ENCODE data around the gene IPO8. TPM values are rescaled to one million over a fixed set of nuclear protein-coding genes. Genes with fewer than 3 reads are reported as not detected.

IPO8 gene
- total RNA-seq, 2 donors from 2014 or later, result 15.8 to 45.4 TPM

- H3K36me3 ChIP-seq (replicated peaks in 1 of 2; ENCODE audit: insufficient read depth in 1 of 2, low read depth in 2 of 2), result no peaks in the 10 kb centered on the region
- TF ChIP-seq POLR2A (IDR thresholded peaks at IDR 0.05) (no peak), CTCF (IDR thresholded peaks at IDR 0.05) (no peak)
- H3K4me1 ChIP-seq, result no peaks in the 10 kb centered on the region
- no peaks in the 10 kb centered on the region for H3K9me3 ChIP-seq
- ATAC-seq (no peak), DNase-seq (no peak)
- intact Hi-C loops (cut with DNase I), result no loop called here
- H3K27ac ChIP-seq, result no peak overlapping the region
- no peaks in the 10 kb centered on the region for H3K27me3 ChIP-seq
- no peak overlapping the region for H3K4me3 ChIP-seq
Observed at GRCh38 chr12:30603129-30603528, 92.5 kb downstream of the IPO8 start.

- H3K4me3 ChIP-seq, result no peak overlapping the region
- WGBS, 2 donors, result 83 to 94% methylated on average over 3 of the region's 3 CpGs
- no peaks in the 10 kb centered on the region for H3K4me1 ChIP-seq
- intact Hi-C loops (cut with DNase I), result no loop called here
- H3K27ac ChIP-seq, result no peak overlapping the region
- H3K9me3 ChIP-seq, result no peaks in the 10 kb centered on the region
- DNase-seq (no peak), ATAC-seq (no peak)
- no peaks in the 10 kb centered on the region for H3K27me3 ChIP-seq
- TF ChIP-seq POLR2A (IDR thresholded peaks at IDR 0.05), result no peak
- TF ChIP-seq CTCF (IDR thresholded peaks at IDR 0.05), result no peak
- H3K36me3 ChIP-seq (replicated peaks in 1 of 2; ENCODE audit: insufficient read depth in 1 of 2, low read depth in 2 of 2), result no peaks in the 10 kb centered on the region
Observed at GRCh38 chr12:30602678-30603077, 93.0 kb downstream of the IPO8 start.

GRCh38 chr12:30599608-30600007, 96.1 kb downstream of the IPO8 start:
- Histone ChIP-seq H3K4me3 (no peak overlapping the region), H3K27me3 (no peaks in the 10 kb centered on the region), H3K9me3 (no peaks in the 10 kb centered on the region), H3K36me3 (replicated peaks in 1 of 2; ENCODE audit: insufficient read depth in 1 of 2, low read depth in 2 of 2) (no peaks in the 10 kb centered on the region), H3K4me1 (no peaks in the 10 kb centered on the region), H3K27ac (no peak overlapping the region)
- intact Hi-C loops (cut with DNase I), result no loop called here
- DNase-seq (no peak), ATAC-seq (no peak)
- no peak for TF ChIP-seq POLR2A (IDR thresholded peaks at IDR 0.05)
- 56% methylated on average over 2 of the region's 2 CpGs for WGBS, 2 donors

GRCh38 chr12:30598889-30599288, 96.8 kb downstream of the IPO8 start:
- no peak for ATAC-seq
- no peaks in the 10 kb centered on the region for H3K9me3 ChIP-seq
- H3K27ac ChIP-seq, result no peak overlapping the region
- H3K36me3 ChIP-seq (replicated peaks in 1 of 2; ENCODE audit: insufficient read depth in 1 of 2, low read depth in 2 of 2), result no peaks in the 10 kb centered on the region
- DNase-seq, result no peak
- H3K27me3 ChIP-seq, result no peaks in the 10 kb centered on the region
- no peak overlapping the region for H3K4me3 ChIP-seq
- WGBS, 2 donors, result 77 to 84% methylated on average over 7 of the region's 7 CpGs
- intact Hi-C loops (cut with DNase I), result no loop called here
- TF ChIP-seq POLR2A (IDR thresholded peaks at IDR 0.05) (no peak), CTCF (IDR thresholded peaks at IDR 0.05) (no peak)
- H3K4me1 ChIP-seq, result no peaks in the 10 kb centered on the region

GRCh38 chr12:30595742-30596141, 99.9 kb downstream of the IPO8 start:
- ATAC-seq, result no peak
- no peak overlapping the region for H3K4me3 ChIP-seq
- intact Hi-C loops (cut with DNase I), result no loop called here
- TF ChIP-seq CTCF (IDR thresholded peaks at IDR 0.05) (no peak), POLR2A (IDR thresholded peaks at IDR 0.05) (no peak)
- no peak overlapping the region for H3K27ac ChIP-seq
- WGBS, 2 donors, result 79 to 80% methylated on average over 5 of the region's 5 CpGs
- H3K9me3 ChIP-seq, result no peaks in the 10 kb centered on the region
- H3K36me3 ChIP-seq (replicated peaks in 1 of 2; ENCODE audit: insufficient read depth in 1 of 2, low read depth in 2 of 2), result no peaks in the 10 kb centered on the region
- no peaks in the 10 kb centered on the region for H3K27me3 ChIP-seq
- no peak for DNase-seq
- no peaks in the 10 kb centered on the region for H3K4me1 ChIP-seq
